Activated naive CD8-positive, alpha-beta T cell (primary cell): ENCODE measurements around the gene PHLPP1.
"Not testable (repeated sequence)": the region's sequence is repeated elsewhere in the genome, so short reads cannot be mapped to it uniquely, and the experiment has no call there.

ENCODE experiments used
- H3K27ac Mint-ChIP-seq: one replicate; pipeline ENCODE4 v1.8.0; 2021; ENCODE audit warnings: mixed read lengths
- H3K27me3 Mint-ChIP-seq: one replicate; pipeline ENCODE4 v1.8.0; 2021; ENCODE audit warnings: mixed read lengths
- H3K36me3 Mint-ChIP-seq: one replicate; pipeline ENCODE4 v1.8.0; 2021; ENCODE audit warnings: mixed read lengths
- H3K4me1 Mint-ChIP-seq: one replicate; pipeline ENCODE4 v1.8.0; 2021; ENCODE audit warnings: low read depth, mixed read lengths
- H3K4me3 Mint-ChIP-seq: one replicate; pipeline ENCODE4 v1.8.0; 2021; ENCODE audit warnings: mild to moderate bottlenecking, mixed read lengths
- H3K9me3 Mint-ChIP-seq: one replicate; pipeline ENCODE4 v1.8.0; 2021; ENCODE audit warnings: low read depth, mixed read lengths

The PHLPP1 gene

GRCh38 chr18:62900132-62900883, 185.0 kb downstream of the PHLPP1 start:
- H3K4me1 Mint-ChIP-seq: no peaks in the 10 kb centered on the region
- no peaks in the 10 kb centered on the region for H3K9me3 Mint-ChIP-seq
- peaks cover 28% of the 10 kb centered on the region for H3K36me3 Mint-ChIP-seq
- no peak overlapping the region for H3K27ac Mint-ChIP-seq
- H3K27me3 Mint-ChIP-seq: no peaks in the 10 kb centered on the region
- H3K4me3 Mint-ChIP-seq: no peak overlapping the region

- H3K9me3 Mint-ChIP-seq: no peaks in the 10 kb centered on the region
- peaks cover 24% of the 10 kb centered on the region for H3K36me3 Mint-ChIP-seq
- H3K4me1 Mint-ChIP-seq: no peaks in the 10 kb centered on the region
- no peaks in the 10 kb centered on the region for H3K27me3 Mint-ChIP-seq
- H3K4me3 Mint-ChIP-seq: no peak overlapping the region
- no peak overlapping the region for H3K27ac Mint-ChIP-seq
Observed at GRCh38 chr18:62902776-62903175, 187.4 kb downstream of the PHLPP1 start.

- H3K4me1 Mint-ChIP-seq: no peaks in the 10 kb centered on the region
- no peaks in the 10 kb centered on the region for H3K9me3 Mint-ChIP-seq
- H3K36me3 Mint-ChIP-seq: peaks cover 13% of the 10 kb centered on the region
- H3K4me3 Mint-ChIP-seq: no peak overlapping the region
- H3K27me3 Mint-ChIP-seq: no peaks in the 10 kb centered on the region
- H3K27ac Mint-ChIP-seq: no peak overlapping the region
Observed at GRCh38 chr18:62904396-62905285, 189.3 kb downstream of the PHLPP1 start.

- Mint-ChIP-seq H3K27me3 (no peaks in the 10 kb centered on the region), H3K4me1 (no peaks in the 10 kb centered on the region), H3K4me3 (no peak overlapping the region), H3K27ac (no peak overlapping the region), H3K36me3 (no peaks in the 10 kb centered on the region), H3K9me3 (no peaks in the 10 kb centered on the region)
Observed at GRCh38 chr18:62912885-62913284, 197.5 kb downstream of the PHLPP1 start.

- H3K4me3 Mint-ChIP-seq, H3K27ac Mint-ChIP-seq, H3K4me1 Mint-ChIP-seq, H3K36me3 Mint-ChIP-seq, H3K9me3 Mint-ChIP-seq, H3K27me3 Mint-ChIP-seq: not testable (repeated sequence)
Observed at GRCh38 chr18:62913824-62914223, 198.5 kb downstream of the PHLPP1 start.

- H3K9me3 Mint-ChIP-seq: no peaks in the 10 kb centered on the region
- H3K4me3 Mint-ChIP-seq: no peak overlapping the region
- H3K27me3 Mint-ChIP-seq: no peaks in the 10 kb centered on the region
- H3K4me1 Mint-ChIP-seq: no peaks in the 10 kb centered on the region
- no peak overlapping the region for H3K27ac Mint-ChIP-seq
- peaks cover 3% of the 10 kb centered on the region for H3K36me3 Mint-ChIP-seq
Observed at GRCh38 chr18:62914871-62915392, 199.6 kb downstream of the PHLPP1 start.

GRCh38 chr18:62918361-62918760, 203.0 kb downstream of the PHLPP1 start:
- Mint-ChIP-seq H3K36me3 (peaks cover 11% of the 10 kb centered on the region), H3K4me1 (no peaks in the 10 kb centered on the region), H3K27ac (no peak overlapping the region), H3K4me3 (no peak overlapping the region), H3K27me3 (no peaks in the 10 kb centered on the region), H3K9me3 (no peaks in the 10 kb centered on the region)

GRCh38 chr18:62919109-62919838, 203.9 kb downstream of the PHLPP1 start:
- Mint-ChIP-seq H3K4me1 (no peaks in the 10 kb centered on the region), H3K36me3 (peaks cover 11% of the 10 kb centered on the region), H3K9me3 (no peaks in the 10 kb centered on the region), H3K27me3 (no peaks in the 10 kb centered on the region), H3K27ac (no peak overlapping the region), H3K4me3 (no peak overlapping the region)

GRCh38 chr18:62925031-62925688, 209.8 kb downstream of the PHLPP1 start:
- Mint-ChIP-seq H3K36me3 (peaks cover 12% of the 10 kb centered on the region), H3K4me1 (no peaks in the 10 kb centered on the region), H3K4me3 (no peak overlapping the region), H3K27me3 (no peaks in the 10 kb centered on the region), H3K9me3 (peaks cover 2% of the 10 kb centered on the region), H3K27ac (no peak overlapping the region)

- Mint-ChIP-seq H3K4me3 (no peak overlapping the region), H3K4me1 (no peaks in the 10 kb centered on the region), H3K27me3 (no peaks in the 10 kb centered on the region)
Observed at GRCh38 chr18:62928326-62928725, 213.0 kb downstream of the PHLPP1 start.

GRCh38 chr18:62933261-62933887, 218.0 kb downstream of the PHLPP1 start:
- Mint-ChIP-seq H3K9me3 (peaks cover 32% of the 10 kb centered on the region), H3K27me3 (no peaks in the 10 kb centered on the region), H3K4me3 (no peak overlapping the region), H3K36me3 (peaks cover 13% of the 10 kb centered on the region), H3K4me1 (peaks cover 3% of the 10 kb centered on the region), H3K27ac (no peak overlapping the region)

More at GRCh38 chr18:62928326-62928725, 213.0 kb downstream of the PHLPP1 start:
- Mint-ChIP-seq H3K36me3 (peaks cover 15% of the 10 kb centered on the region), H3K9me3 (peaks cover 23% of the 10 kb centered on the region), H3K27ac (no peak overlapping the region)

- Mint-ChIP-seq H3K36me3 (peaks cover 9% of the 10 kb centered on the region), H3K27ac (no peak overlapping the region)
Observed at GRCh38 chr18:62935994-62936393, 220.7 kb downstream of the PHLPP1 start.

GRCh38 chr18:62937065-62937464, 221.7 kb downstream of the PHLPP1 start:
- Mint-ChIP-seq H3K27me3 (no peaks in the 10 kb centered on the region), H3K27ac (no peak overlapping the region), H3K4me1 (peaks cover 8% of the 10 kb centered on the region), H3K4me3 (no peak overlapping the region), H3K36me3 (peaks cover 6% of the 10 kb centered on the region), H3K9me3 (peaks cover 21% of the 10 kb centered on the region)

More at GRCh38 chr18:62935994-62936393, 220.7 kb downstream of the PHLPP1 start:
- peaks cover 26% of the 10 kb centered on the region for H3K9me3 Mint-ChIP-seq
- H3K4me1 Mint-ChIP-seq: peaks cover 8% of the 10 kb centered on the region
- no peak overlapping the region for H3K4me3 Mint-ChIP-seq
- no peaks in the 10 kb centered on the region for H3K27me3 Mint-ChIP-seq

GRCh38 chr18:62938006-62938405, 222.7 kb downstream of the PHLPP1 start:
- no peak overlapping the region for H3K4me3 Mint-ChIP-seq
- H3K27ac Mint-ChIP-seq: no peak overlapping the region
- H3K27me3 Mint-ChIP-seq: no peaks in the 10 kb centered on the region

More at GRCh38 chr18:62938006-62938405, 222.7 kb downstream of the PHLPP1 start:
- peaks cover 11% of the 10 kb centered on the region for H3K9me3 Mint-ChIP-seq
- peaks cover 3% of the 10 kb centered on the region for H3K36me3 Mint-ChIP-seq
- peaks cover 8% of the 10 kb centered on the region for H3K4me1 Mint-ChIP-seq
